Measurements from ENCODE around the gene TMEM132E. TPM values are rescaled to one million over a fixed set of nuclear protein-coding genes. Genes with fewer than 3 reads are reported as not detected.

Gene TMEM132E
- total RNA-seq, 1 experiment from 2014 or later, result 0.17 TPM

DNA sequence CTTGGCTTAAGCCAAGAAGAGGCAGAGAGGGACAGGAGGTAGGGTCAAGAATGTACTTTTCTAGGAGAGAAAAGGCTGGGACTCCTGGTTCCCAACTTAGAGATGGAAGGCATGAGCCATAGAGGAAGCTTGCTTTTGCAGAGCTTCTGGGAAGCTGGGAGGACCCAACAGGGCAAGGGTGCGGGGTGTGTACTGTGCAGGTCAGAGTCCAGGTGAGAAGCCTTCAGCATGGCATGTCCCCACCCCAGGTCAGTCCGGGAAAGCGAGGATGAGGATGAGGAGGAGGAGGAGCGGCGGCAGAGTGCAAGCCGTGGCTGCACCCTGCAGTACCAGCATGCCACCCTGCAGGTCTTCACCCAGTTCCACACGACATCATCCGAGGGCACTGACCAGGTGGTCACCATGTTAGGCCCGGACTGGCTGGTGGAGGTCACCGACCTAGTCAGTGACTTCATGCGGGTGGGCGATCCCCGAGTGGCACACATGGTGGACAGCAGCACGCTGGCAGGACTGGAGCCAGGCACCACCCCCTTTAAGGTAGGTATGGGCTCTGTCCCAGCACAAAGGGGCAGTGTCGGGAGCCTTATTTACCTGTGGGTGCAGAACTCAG is 55.3 kb downstream of the TMEM132E start:
- DNase-seq (ENCODE audit: low spot score), result no peak

- no peak for DNase-seq (ENCODE audit: low spot score)
Measured at GRCh38 chr17:34635876-34636275, 56.5 kb downstream of the TMEM132E start.

GRCh38 chr17:34637041-34637547 is 57.7 kb downstream of the TMEM132E start:
- no peak for DNase-seq (ENCODE audit: low spot score)

DNA sequence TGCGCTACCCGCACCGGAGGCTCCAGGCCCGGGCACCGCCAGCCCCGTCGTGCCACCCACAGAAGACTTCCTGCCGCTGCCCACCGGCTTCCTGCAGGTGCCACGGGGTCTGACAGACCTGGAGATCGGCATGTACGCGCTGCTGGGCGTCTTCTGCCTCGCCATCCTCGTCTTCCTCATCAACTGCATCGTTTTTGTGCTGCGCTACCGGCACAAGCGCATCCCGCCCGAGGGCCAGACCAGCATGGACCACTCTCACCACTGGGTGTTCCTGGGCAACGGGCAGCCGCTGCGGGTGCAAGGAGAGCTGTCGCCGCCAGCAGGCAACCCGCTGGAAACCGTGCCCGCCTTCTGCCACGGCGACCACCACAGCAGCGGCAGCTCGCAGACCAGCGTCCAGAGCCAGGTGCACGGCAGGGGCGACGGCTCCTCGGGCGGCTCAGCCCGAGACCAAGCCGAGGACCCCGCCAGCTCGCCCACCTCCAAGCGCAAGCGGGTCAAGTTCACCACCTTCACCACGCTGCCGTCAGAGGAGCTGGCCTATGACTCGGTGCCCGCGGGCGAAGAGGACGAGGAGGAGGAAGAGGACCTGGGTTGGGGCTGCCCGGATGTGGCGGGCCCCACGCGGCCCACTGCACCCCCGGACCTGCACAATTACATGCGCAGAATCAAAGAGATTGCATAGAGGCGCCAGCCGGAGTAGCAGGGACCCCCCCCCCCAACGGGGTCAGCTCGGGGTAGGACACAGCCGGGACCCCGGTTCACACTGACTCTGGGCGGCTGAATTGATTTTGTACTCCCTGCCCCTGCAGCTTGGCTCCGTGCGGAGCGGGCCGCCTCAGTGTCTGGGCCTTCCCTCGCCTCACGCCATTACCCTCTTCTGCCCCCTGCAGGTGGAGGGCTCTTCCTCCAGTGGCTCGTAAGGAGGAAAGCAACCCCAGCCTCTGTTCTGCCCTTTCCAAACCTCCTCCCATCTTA is 58.5 kb downstream of the TMEM132E start:
- peak; percentile 43 for DNase-seq (ENCODE audit: low spot score)

DNA sequence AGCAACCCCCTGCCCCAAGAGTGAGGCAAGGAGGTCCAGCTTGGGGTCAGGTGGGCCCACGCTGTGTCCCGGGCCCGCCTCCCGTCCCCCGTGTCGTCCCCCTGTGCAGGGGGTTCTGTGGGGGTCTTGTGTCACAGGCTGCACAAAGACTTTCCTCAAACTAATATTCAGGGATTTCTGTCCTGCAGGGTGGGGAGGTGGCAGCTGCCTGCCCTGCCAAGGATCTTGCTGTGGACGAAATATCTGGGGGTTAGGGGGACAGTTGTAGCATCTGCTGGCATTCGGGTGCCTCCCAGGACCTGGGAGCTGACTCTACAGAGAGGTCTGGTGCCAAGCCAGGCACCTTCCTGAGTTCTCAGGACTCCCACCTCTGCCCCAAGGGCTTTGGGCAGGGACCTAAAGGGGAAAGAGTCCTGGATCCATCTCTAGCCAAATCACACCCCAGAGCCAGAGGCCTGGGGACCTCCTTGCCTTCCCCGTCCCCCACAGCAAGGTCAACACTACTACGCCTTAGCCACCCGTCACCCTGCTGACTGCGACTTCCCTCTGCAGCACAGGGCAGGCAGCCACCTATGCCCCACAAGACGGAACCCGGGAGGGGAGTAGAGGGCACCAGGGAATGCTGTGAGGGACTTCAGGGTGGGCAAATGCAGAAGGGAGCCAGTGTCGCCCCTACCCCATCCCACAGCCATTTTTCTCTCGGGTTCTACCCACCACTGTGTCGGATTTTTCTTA is 59.3 kb downstream of the TMEM132E start:
- no peak for DNase-seq (ENCODE audit: low spot score)

- no peak for DNase-seq (ENCODE audit: low spot score)
Measured at GRCh38 chr17:34639706-34640425, 60.5 kb downstream of the TMEM132E start.

DNA sequence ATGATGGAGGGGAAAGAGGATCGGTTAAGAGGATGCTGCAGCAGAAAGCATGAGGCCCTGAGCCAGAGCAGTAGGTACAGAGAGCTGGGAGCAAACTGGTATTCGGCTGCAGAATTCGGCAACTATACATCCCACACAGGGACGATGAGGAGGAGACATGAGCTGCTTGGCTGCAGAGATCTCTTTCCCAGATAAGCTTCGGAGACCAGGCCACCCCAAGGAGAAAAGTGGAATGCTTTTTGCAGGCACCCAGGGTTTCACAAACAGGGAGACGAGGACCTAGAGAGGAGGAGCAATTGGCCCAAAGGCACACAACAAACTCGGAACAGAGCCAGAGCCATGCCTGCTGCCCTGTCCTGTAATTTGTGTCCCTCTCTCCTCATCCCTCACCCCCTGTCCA is 62.0 kb downstream of the TMEM132E start:
- DNase-seq (ENCODE audit: low spot score), result no peak

- no peak for DNase-seq (ENCODE audit: low spot score)
Measured at GRCh38 chr17:34644941-34645550, 65.7 kb downstream of the TMEM132E start.

DNA sequence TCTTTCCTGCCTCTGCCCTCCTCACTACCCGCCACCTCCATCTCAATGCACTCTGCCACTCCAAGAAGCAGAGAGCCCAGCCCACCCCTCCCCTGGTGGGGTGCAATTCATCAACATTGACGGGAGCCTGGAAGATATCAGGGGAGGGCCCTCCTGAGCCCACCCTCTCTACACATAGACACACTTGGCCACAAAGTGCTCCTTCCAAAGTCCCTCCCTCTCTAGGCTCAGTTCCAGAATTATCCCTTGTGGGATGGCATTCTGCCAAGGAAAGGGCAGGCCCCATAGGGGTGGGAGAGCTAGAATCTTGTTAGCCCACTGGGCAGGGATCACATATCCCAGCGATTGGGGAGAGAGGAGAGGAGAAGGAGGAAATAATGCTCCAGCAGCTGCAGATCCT is 66.2 kb downstream of the TMEM132E start:
- no peak for DNase-seq (ENCODE audit: low spot score)

- DNase-seq (ENCODE audit: low spot score), result no peak
Measured at GRCh38 chr17:34647511-34647910, 68.1 kb downstream of the TMEM132E start.

- no peak for DNase-seq (ENCODE audit: low spot score)
Measured at GRCh38 chr17:34650051-34650750, 70.8 kb downstream of the TMEM132E start.

- no peak for DNase-seq (ENCODE audit: low spot score)
Measured at GRCh38 chr17:34651402-34651811, 72.0 kb downstream of the TMEM132E start.

DNA sequence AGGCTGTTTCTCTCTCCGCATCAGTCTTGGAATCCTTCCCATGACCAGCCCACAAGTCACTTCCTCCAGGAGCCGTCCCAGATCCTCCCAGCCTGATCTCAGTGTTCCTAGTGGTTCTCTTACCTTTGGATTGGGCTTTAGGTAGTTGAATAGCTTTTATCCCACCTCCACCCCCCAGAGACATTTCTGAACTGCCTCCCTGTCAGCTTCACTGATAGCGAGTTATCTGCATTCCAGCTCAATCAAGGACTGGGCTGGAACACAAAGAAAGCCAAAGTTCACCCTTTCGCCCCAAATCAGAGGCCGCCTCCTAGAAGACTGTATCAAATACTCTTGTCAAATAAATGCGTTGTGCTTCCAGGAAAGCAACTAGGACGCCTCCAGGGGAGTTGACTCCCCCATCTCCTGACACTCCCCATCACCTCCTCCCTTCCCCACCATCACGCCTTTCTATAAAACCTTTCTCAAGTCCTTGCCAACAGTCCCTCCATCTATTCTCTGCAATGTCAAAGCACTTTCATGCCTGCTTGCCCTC is 72.7 kb downstream of the TMEM132E start:
- no peak for DNase-seq (ENCODE audit: low spot score)

- DNase-seq (ENCODE audit: low spot score), result no peak
Measured at GRCh38 chr17:34653511-34653910, 74.1 kb downstream of the TMEM132E start.

- DNase-seq (ENCODE audit: low spot score), result no peak
Measured at GRCh38 chr17:34654276-34654880, 75.0 kb downstream of the TMEM132E start.

DNA sequence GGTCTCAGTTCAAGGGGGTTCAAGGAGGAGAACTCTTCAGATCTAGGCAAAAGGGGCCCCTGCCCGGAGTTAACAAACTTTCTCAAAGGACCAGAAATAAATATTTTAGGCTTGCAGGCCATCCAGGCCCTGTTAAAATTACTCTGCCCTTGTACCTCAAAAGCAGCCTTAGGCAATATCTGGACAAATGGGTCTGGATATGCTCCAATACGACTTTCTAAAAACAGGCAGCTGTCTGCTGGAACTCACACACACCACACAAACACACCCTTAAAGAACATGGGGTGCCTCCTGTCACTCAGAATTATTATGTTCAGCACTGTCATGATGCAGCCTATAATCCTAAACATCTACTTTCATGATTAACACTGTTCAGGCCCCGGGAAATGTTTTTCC is 75.5 kb downstream of the TMEM132E start:
- DNase-seq (ENCODE audit: low spot score), result no peak

DNA sequence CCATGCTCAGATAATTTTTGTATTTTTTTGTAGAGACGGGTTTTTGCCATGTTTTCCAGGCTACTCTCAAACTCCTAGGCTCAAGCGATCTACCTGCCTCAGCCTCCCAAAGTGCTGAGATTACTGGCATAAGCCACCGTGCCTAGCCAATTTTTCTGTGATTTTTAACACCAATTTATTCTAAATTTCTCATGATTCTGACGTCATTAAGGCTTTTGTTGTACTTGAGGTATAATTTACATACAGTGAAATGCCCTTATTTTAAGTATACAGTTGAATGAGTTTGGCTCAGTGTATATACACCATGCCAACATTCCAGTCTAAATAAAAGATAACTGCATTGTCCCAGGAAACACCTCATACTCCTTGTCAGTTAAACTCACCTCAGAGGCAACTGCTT is 77.4 kb downstream of the TMEM132E start:
- DNase-seq (ENCODE audit: low spot score), result no peak

DNA sequence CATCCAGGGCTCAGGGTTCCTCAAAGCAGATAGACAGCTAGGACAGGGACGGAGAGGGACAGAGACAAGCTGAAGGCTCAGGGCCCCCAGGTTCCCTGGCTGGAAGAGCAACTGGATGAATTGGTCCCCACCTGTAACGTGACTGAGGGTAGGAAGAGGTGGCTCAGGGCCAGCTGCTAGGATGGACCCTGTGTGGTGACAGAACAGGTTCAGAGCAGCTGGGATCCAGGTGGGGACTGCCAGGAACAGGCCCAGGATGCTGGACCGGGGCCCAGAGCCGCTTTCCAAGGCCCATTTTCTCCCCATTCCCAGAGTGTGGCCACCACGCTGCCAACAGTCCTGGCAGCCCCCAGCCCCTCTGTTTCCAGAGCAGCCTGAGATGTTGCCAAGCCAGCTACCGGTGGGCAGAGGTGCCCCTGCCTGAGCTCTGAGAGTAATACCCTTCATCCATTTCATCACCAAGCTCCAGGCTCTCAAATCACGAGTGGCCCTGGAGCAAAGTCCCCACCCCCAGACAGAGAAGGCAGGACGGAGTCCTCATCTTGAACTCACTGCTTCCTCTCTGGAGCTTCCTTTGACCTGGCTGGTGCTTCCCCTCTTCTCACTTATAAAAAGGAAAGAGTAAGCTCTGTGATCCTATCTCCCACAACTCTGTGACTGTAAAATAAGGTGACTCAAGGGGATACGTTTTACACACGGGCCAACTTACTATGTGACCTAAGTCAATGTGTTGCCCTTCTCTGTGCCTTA is 79.6 kb downstream of the TMEM132E start:
- no peak for DNase-seq (ENCODE audit: low spot score)

DNA sequence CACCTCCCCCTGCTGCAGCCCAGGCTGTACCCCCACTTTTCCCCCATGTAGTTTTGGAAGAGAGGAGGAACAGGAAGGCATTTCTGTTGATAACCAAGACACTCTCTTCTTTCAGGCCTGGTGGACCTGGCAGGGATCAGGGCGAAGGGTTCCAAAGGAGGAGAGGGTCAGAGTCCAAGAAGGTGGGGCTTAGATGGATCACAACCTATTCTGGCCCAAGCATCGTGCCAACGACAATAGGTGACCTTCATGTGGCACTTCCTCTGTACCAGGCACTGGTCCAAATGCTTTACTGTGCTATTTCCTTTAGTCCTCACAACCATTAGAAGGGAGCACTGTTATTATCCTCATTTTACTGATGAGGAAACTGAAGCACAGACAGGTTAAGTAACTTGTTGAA is 84.3 kb downstream of the TMEM132E start:
- no peak for DNase-seq (ENCODE audit: low spot score)
